GDM1 (cell line): ENCODE results near the gene HSF2BP.
"Not testable (repeated sequence)": the region's sequence is repeated elsewhere in the genome, so short reads cannot be mapped to it uniquely, and the experiment has no call there.

Experiments used
- DNase-seq: peaks from one replicate; lab custom pipeline; 2025; lab: John Stamatoyannopoulos, UW

HSF2BP gene

GRCh38 chr21:43516295-43516847, 142.9 kb downstream of the HSF2BP start:
- not testable (repeated sequence) for DNase-seq

GRCh38 chr21:43514834-43515233, 144.5 kb downstream of the HSF2BP start:
- DNase-seq, result not testable (repeated sequence)

- DNase-seq, result not testable (repeated sequence)
Observed at GRCh38 chr21:43513023-43513422, 146.3 kb downstream of the HSF2BP start.

- DNase-seq, result not testable (repeated sequence)
Observed at GRCh38 chr21:43511209-43511608, 148.1 kb downstream of the HSF2BP start.

- not testable (repeated sequence) for DNase-seq
Observed at GRCh38 chr21:43510669-43511068, 148.6 kb downstream of the HSF2BP start.

GRCh38 chr21:43503892-43504291, 155.4 kb downstream of the HSF2BP start:
- DNase-seq, result not testable (repeated sequence)

GRCh38 chr21:43503075-43503750, 156.1 kb downstream of the HSF2BP start:
- DNase-seq, result not testable (repeated sequence)

- DNase-seq, result not testable (repeated sequence)
Observed at GRCh38 chr21:43502407-43503071, 156.7 kb downstream of the HSF2BP start.

GRCh38 chr21:43498924-43499323, 160.4 kb downstream of the HSF2BP start:
- not testable (repeated sequence) for DNase-seq

GRCh38 chr21:43498065-43498464, 161.2 kb downstream of the HSF2BP start:
- DNase-seq, result not testable (repeated sequence)

GRCh38 chr21:43494279-43495012, 164.8 kb downstream of the HSF2BP start:
- DNase-seq, result not testable (repeated sequence)

- DNase-seq, result not testable (repeated sequence)
Observed at GRCh38 chr21:43493471-43493870, 165.8 kb downstream of the HSF2BP start.

- not testable (repeated sequence) for DNase-seq
Observed at GRCh38 chr21:43488235-43488634, 171.1 kb downstream of the HSF2BP start.

GRCh38 chr21:43486051-43486450, 173.2 kb downstream of the HSF2BP start:
- DNase-seq, result not testable (repeated sequence)

GRCh38 chr21:43485016-43485415, 174.3 kb downstream of the HSF2BP start:
- not testable (repeated sequence) for DNase-seq

- not testable (repeated sequence) for DNase-seq
Observed at GRCh38 chr21:43479197-43479596, 180.1 kb downstream of the HSF2BP start.
